ENCODE results near the gene IWS1.

The IWS1 gene

DNA sequence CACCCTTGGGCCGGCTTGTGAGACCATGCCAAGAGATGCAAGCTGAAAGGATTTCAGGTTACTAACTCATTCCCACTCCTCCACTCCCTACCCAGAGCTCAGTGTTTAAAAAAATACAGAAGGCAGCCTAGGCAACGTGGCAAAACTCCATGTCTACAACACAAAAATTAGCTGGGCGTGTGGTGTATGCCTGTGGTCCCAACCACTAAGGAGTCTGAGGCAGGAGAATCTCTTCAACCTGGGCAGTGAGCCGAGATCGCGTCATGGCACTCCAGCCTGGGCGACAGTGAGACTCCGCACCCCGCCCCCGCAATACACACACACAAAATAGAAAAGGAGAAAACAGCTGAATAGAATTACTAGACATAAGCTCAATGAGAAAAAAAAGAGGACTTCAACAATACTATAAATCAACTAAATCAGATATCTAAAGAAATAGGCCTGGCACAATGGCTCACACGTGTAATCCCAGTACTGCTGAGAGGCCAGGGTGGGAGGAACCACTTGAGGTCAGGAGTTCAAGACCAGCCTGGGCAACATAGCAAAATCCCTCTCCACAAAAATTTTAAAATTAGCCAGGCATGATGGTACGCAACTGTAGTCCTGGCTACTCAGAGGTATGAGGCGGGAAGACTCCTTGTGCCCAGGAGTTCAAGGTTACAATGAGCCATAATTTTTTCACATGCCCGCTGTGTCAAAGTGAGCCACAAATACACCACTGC is 10.1 kb downstream of the IWS1 start:
- Histone ChIP-seq H3K27me3 (replicated peaks; ENCODE audit: insufficient read depth, low read length) (no peaks in the 10 kb centered on the region), H3K9me2 (replicated peaks; ENCODE audit: insufficient read depth, low read length) (no peaks in the 10 kb centered on the region), H3K9ac (ENCODE audit: low read length) (no peak overlapping the region), H3F3A (ENCODE audit: insufficient read depth, low read length) (no peaks in the 10 kb centered on the region), H4K20me1 (ENCODE audit: insufficient read depth, low read length) (peaks cover 12% of the 10 kb centered on the region), H3K36me3 (replicated peaks; ENCODE audit: insufficient read depth, low read length) (peaks cover 5% of the 10 kb centered on the region; the same call in 1 of the 2 replicates), H3K4me1 (ENCODE audit: low read length) (no peaks in the 10 kb centered on the region), H3K27ac (ENCODE audit: low read length) (no peak overlapping the region), H3K4me3 (ENCODE audit: low read length) (no peak overlapping the region), H3K9me3 (replicated peaks; ENCODE audit: insufficient read depth, low read length) (no peaks in the 10 kb centered on the region), H2AFZ (ENCODE audit: low read length) (no peak overlapping the region), H3K79me2 (ENCODE audit: low read length) (peaks cover 100% of the 10 kb centered on the region), H3K4me2 (ENCODE audit: low read depth, low read length) (no peak overlapping the region)
- no peak for TF ChIP-seq EZH2phosphoT487 (IDR thresholded peaks at IDR 0.05; ENCODE audit: low read length)
- no peak for TF ChIP-seq EZH2 (optimal IDR thresholded peaks at IDR 0.05; ENCODE audit: low read depth, low read length)
- TF ChIP-seq, protein P1, sequence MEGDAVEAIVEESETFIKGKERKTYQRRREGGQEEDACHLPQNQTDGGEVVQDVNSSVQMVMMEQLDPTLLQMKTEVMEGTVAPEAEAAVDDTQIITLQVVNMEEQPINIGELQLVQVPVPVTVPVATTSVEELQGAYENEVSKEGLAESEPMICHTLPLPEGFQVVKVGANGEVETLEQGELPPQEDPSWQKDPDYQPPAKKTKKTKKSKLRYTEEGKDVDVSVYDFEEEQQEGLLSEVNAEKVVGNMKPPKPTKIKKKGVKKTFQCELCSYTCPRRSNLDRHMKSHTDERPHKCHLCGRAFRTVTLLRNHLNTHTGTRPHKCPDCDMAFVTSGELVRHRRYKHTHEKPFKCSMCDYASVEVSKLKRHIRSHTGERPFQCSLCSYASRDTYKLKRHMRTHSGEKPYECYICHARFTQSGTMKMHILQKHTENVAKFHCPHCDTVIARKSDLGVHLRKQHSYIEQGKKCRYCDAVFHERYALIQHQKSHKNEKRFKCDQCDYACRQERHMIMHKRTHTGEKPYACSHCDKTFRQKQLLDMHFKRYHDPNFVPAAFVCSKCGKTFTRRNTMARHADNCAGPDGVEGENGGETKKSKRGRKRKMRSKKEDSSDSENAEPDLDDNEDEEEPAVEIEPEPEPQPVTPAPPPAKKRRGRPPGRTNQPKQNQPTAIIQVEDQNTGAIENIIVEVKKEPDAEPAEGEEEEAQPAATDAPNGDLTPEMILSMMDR (IDR thresholded peaks at IDR 0.05; ENCODE audit: low read length) = no peak
- no peak for DNase-seq

DNA sequence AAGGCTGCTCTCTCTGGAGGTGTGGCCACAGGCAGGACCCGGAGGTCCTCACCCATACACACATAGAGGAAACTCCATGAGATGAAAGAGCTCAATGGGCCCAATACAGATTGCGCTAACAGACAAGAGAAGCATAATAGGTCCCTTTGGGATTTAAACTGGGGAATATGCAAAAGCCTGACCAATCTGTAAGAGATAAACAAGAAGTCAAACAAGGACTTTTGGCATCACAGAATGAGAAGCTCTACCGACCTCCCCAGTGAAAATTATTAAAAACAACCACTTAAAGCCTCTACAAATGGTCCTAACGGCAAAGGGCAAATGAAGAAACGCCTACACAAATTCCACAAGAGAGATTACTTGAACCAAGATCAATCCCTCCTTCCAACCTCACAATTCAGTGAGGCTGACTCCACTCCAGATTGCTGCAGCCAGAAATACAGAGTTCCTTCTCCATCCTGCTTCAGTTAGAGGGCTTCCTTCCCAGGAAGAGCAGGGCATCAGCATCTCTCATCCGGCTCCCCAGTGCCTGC is 10.8 kb downstream of the IWS1 start:
- Histone ChIP-seq H3K4me3 (ENCODE audit: low read length) (no peak overlapping the region), H3K27ac (ENCODE audit: low read length) (no peak overlapping the region), H3K79me2 (ENCODE audit: low read length) (peaks cover 100% of the 10 kb centered on the region), H3K9ac (ENCODE audit: low read length) (no peak overlapping the region), H3K36me3 (replicated peaks; ENCODE audit: insufficient read depth, low read length) (peaks cover 5% of the 10 kb centered on the region; the same call in 1 of the 2 replicates), H3K4me1 (ENCODE audit: low read length) (no peaks in the 10 kb centered on the region), H3K9me3 (replicated peaks; ENCODE audit: insufficient read depth, low read length) (no peaks in the 10 kb centered on the region), H2AFZ (ENCODE audit: low read length) (no peak overlapping the region), H3K4me2 (ENCODE audit: low read depth, low read length) (no peak overlapping the region), H3K9me2 (replicated peaks; ENCODE audit: insufficient read depth, low read length) (no peaks in the 10 kb centered on the region), H3K27me3 (replicated peaks; ENCODE audit: insufficient read depth, low read length) (no peaks in the 10 kb centered on the region), H3F3A (ENCODE audit: insufficient read depth, low read length) (no peaks in the 10 kb centered on the region), H4K20me1 (ENCODE audit: insufficient read depth, low read length) (peaks cover 12% of the 10 kb centered on the region)
- DNase-seq = no peak
- TF ChIP-seq EZH2 (optimal IDR thresholded peaks at IDR 0.05; ENCODE audit: low read depth, low read length) (no peak), EZH2phosphoT487 (IDR thresholded peaks at IDR 0.05; ENCODE audit: low read length) (no peak)
- TF ChIP-seq, protein P1 (IDR thresholded peaks at IDR 0.05; ENCODE audit: low read length) = no peak

DNA sequence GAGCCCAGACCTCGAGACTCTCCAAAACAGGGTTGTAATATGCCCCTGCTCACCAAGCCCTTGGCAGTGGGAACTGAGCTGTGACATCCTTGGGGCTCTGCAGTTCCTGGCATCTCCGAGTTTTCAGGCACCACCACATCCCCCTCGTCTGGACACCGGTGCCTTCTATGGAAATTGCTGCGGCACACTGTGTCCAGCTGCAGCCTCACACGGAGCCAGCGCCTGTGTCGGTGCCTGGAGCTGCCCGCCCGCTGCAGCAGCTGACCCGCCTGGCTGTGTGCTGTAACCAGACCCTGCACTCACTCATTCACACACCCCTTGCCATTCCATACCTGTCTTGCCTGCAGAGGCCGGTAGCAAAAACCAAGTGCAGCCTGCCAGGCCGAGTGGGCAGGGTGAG is 11.8 kb downstream of the IWS1 start:
- Histone ChIP-seq H3K9ac (ENCODE audit: low read length) (no peak overlapping the region), H3K4me2 (ENCODE audit: low read depth, low read length) (no peak overlapping the region), H3K27ac (ENCODE audit: low read length) (no peak overlapping the region), H3K9me3 (replicated peaks; ENCODE audit: insufficient read depth, low read length) (no peaks in the 10 kb centered on the region), H3K27me3 (replicated peaks; ENCODE audit: insufficient read depth, low read length) (no peaks in the 10 kb centered on the region), H2AFZ (ENCODE audit: low read length) (no peak overlapping the region), H3F3A (ENCODE audit: insufficient read depth, low read length) (no peaks in the 10 kb centered on the region), H3K79me2 (ENCODE audit: low read length) (peaks cover 100% of the 10 kb centered on the region), H3K36me3 (replicated peaks; ENCODE audit: insufficient read depth, low read length) (peaks cover 2% of the 10 kb centered on the region; the same call in 1 of the 2 replicates), H4K20me1 (ENCODE audit: insufficient read depth, low read length) (peaks cover 12% of the 10 kb centered on the region), H3K4me3 (ENCODE audit: low read length) (no peak overlapping the region), H3K4me1 (ENCODE audit: low read length) (no peaks in the 10 kb centered on the region), H3K9me2 (replicated peaks; ENCODE audit: insufficient read depth, low read length) (no peaks in the 10 kb centered on the region)
- TF ChIP-seq EZH2phosphoT487 (IDR thresholded peaks at IDR 0.05; ENCODE audit: low read length) (no peak), EZH2 (optimal IDR thresholded peaks at IDR 0.05; ENCODE audit: low read depth, low read length) (no peak)
- TF ChIP-seq, protein P1 (IDR thresholded peaks at IDR 0.05; ENCODE audit: low read length) = no peak
- no peak for DNase-seq
